Neural progenitor cell (in vitro differentiated cells): Measurements from ENCODE around the gene DYNLRB1.

Experiments
- CTCF ChIP-seq: fragments of 200-600 bp; sonication (generic); IDR thresholded peaks from 2 replicates; pipeline ENCODE4 v1.5.1; 2017; ENCODE audit warnings: antibody characterized with exemption, mild to moderate bottlenecking
- EZH2phosphoT487 ChIP-seq: fragments of 200-600 bp; sonication (generic); IDR thresholded peaks from 2 replicates; pipeline ENCODE4 v1.6.1; 2017; ENCODE audit warnings: antibody characterized with exemption

- no peak for TF ChIP-seq CTCF
- TF ChIP-seq EZH2phosphoT487: no peak
These were observed 22.6 kb upstream of the DYNLRB1 start for GRCh38 chr20:34493646-34494045.
